Endometrium (tissue), 2 donors: ENCODE measurements around the gene PAPPA2.

ENCODE experiments used
- FAIRE-seq: peaks from 2 replicates; lab custom pipeline; 2012; peaks lifted over from hg19 to GRCh38; lab: Jason Lieb, UNC
- donor health status: control.
- donor health status: control.

PAPPA2 gene

DNA sequence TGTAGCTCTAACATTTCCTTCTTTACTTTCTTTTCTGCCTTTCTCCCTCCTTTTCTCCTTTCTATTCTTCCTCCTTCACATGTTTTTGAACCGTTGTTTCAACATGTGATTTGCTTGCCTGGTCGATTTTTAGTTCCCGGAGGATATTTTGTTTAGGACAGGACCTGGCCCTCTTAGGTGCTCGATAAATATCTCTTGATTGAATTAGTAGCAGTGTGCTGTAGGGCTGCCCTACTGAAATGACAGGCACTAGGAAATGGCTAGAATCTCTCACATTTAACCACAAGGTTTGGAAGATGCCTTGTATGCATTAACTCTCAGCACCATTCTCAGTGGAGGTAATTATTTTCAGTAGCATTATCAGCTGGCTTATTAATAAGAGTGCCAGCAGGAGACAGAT is 305.6 kb downstream of the PAPPA2 start:
- no peak for FAIRE-seq

GRCh38 chr1:176770066-176770465 is 307.1 kb downstream of the PAPPA2 start:
- no peak for FAIRE-seq

DNA sequence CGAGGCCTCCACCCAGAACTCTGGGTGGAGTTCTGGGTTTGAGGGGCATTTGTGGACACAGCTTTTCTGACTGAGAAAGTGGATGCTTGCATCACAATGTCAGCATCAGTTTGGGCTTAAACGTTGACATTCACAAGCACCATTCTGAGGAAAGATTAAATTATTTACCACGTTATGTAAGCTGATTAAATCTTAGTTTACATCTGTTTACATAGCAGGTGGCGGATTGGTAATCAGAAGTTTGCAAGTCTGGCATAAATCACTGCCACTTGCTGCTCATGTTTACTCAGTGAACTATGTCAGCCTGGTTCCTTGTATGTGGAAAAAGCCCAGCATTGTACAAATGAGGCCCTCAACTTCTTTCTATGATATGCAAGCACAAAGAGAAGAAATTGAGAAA is 310.1 kb downstream of the PAPPA2 start:
- FAIRE-seq, result no peak

GRCh38 chr1:176774224-176774623 is 311.2 kb downstream of the PAPPA2 start:
- FAIRE-seq, result no peak

DNA sequence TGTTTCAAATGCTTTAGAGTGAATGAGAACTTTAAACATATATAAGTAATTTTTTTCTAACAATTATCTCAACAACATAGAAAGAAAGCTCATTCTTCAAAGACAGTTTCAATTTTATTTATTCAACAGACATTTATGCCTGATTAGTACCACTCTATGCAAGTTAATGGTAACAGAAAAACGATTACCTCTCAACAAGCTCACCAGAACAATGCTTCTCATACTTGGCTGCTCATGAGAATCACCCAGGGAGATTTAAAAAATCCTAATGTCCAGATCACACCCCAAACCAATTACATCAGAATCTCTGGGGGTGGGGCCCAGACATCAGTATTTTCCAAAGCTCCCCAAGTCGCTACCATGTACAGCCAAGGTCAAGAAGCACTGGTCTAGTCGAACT is 312.4 kb downstream of the PAPPA2 start:
- FAIRE-seq, result no peak

DNA sequence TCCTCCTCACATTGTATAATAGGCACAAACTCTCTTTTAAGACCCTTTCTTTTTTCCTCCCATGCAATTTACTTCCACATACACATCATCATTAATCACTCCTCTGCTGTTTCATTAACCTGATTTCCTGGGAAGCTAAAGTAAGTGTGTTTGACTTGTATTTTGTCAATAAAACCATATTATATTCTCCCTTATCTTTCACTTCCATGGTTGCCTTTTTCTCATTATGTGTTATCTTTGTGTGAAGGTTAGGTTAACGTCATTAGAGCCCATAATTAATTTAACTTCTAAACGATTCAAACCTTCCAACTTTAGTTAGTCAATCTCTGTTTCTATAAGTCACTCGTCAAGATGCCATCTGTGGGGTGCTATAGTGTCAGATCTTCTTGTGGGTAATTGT is 313.0 kb downstream of the PAPPA2 start:
- FAIRE-seq, result no peak

GRCh38 chr1:176778056-176778455 is 315.1 kb downstream of the PAPPA2 start:
- FAIRE-seq, result peak; percentile 43

GRCh38 chr1:176779992-176780328 is 317.0 kb downstream of the PAPPA2 start:
- FAIRE-seq, result no peak

DNA sequence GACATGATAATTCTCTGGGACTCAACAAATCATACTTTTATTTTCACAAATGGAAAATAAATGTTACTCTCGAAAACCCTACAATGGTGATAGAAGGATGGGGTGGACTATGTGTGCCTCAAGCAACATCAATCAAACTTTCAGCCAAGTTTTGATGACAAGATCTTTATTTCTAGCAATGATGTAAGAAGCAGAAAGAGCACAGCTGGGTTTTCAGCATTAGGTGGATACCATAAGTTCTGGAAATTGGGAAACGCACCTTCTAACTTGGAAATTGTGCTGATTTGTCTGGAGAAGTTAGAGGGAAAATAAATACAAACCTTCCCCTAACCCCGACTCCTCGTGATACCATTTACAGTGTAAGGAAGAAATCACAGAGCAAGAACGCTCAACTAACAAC is 320.3 kb downstream of the PAPPA2 start:
- FAIRE-seq, result no peak

DNA sequence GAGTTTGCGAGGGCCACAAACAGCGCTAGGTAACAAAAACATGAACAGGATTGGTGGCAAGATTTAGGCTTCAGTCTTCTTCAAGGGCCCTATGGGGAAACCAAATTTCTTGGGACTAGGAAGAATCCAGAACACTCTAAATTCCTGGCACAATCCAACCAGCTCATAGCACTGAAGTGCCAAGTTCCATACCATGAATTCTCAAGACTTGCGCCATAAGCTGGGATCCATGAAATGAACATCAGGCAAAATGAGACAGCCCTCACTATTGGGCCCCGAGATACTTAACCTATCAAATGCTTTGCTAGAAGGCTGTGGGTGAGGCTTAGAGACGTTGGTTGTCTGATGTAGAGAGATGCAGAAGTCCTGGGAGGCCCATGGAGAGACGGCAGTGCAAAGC is 322.1 kb downstream of the PAPPA2 start:
- FAIRE-seq, result no peak

DNA sequence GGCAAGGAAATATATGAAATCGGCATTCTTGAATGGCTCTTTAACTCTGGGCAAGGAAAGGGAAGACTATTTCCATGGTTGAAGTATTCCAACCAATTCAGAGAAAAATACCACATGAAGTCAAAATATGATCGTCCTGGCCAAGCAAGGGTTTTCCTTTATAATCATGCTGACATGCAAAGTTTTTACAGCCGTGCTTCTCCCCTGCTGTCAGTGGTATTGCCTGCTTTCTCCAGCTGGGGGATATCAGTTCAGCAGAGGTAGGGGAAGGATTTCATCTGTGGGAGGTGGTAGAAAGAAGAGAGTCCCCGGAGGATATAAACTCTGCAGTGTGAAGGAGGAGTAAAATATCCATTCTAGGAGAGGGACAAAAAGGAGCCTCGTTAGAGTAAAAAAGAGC is 322.8 kb downstream of the PAPPA2 start:
- FAIRE-seq, result no peak

GRCh38 chr1:176786274-176786673 is 323.3 kb downstream of the PAPPA2 start:
- FAIRE-seq, result no peak

GRCh38 chr1:176789571-176790090 is 326.7 kb downstream of the PAPPA2 start:
- FAIRE-seq, result no peak

DNA sequence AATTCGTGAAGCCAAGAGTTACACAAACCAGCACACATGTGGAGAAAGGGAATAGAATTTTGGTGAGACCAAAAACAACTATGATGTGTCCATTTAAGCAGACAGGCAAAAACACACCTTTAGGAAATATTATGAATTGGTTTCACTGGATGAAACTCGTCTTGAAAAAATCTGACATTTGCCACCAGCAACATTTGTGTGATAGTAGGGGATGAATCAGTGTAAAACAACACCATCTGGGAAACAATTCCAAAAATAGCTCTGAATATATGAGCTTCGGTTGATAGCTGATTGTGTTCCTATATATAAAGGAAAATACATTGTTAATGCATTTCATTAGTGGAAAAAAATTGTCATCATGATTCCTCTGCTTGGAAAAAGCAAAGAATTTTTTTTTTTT is 327.8 kb downstream of the PAPPA2 start:
- FAIRE-seq, result no peak

DNA sequence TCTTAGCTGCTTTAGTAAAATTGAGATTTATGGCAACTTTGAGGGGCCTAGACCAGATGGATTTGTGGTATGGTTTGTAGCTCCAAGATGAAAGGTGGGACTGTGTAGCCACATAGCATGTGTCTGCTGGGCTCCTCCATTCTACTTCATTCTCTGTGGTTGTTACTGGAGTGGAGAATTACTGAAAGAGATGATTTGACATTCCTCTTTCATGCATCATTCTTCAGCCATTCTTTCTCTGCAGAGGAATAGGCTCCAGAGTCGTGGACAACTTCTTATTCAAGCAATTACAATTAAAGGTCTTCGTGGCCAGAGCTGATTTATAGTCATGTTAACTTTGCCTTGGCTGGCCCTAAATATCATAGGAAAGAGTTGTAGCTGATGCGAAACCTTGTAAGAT is 328.9 kb downstream of the PAPPA2 start:
- FAIRE-seq, result no peak

GRCh38 chr1:176794897-176795508 is 332.0 kb downstream of the PAPPA2 start:
- no peak for FAIRE-seq

DNA sequence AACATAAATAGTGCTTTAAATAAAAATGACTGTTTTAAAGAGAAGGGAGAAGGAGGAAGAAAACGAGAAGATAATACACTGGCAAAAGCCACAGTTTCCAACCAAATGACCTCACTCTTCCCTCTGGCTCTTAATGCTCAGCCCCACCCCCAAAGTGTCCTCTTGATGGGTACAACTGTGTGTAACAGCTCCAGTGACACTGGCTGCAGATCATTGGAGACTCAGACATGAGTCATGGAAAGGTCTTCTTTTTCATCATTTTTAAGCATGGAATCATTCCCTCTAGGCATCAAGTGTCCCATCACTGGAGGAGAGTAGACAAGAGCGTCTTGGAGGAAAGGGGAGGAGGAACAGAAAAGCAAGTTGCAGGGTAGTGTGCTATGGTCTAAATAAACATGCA is 333.0 kb downstream of the PAPPA2 start:
- FAIRE-seq, result no peak

- no peak for FAIRE-seq
These were observed 333.6 kb downstream of the PAPPA2 start for GRCh38 chr1:176796583-176796982.

DNA sequence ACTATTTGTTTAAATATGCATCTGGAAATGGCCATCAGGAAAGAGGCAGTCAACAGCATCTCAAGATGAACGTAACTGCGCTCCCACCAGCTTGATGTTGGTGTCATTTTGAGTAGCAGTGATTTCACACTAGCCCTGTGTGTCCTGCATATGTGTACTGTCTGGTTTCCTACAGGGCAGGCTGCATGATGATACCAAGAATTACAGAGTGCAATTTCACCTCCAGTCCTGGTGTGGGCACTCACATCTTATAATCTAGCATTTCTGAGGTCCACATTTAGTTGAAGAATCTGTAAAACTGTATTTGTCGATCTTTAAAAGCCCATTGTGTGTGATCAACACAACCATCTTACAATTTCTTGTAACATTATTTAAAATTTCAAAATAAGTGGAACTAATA is 336.4 kb downstream of the PAPPA2 start:
- no peak for FAIRE-seq

GRCh38 chr1:176800978-176801513 is 338.1 kb downstream of the PAPPA2 start:
- no peak for FAIRE-seq

- no peak for FAIRE-seq
These were observed 338.6 kb downstream of the PAPPA2 start for GRCh38 chr1:176801514-176802020.

GRCh38 chr1:176802316-176802715 is 339.3 kb downstream of the PAPPA2 start:
- FAIRE-seq, result no peak

- no peak for FAIRE-seq
These were observed 340.1 kb downstream of the PAPPA2 start for GRCh38 chr1:176803042-176803441.

GRCh38 chr1:176803596-176803995 is 340.6 kb downstream of the PAPPA2 start:
- no peak for FAIRE-seq
